GM18511 (cell line): Measurements from ENCODE around the gene SOX3.

ENCODE experiments used
- ATAC-seq: cut with Tn5 transposase; IDR thresholded peaks from one replicate; pipeline ENCODE4 v1.9.1; 2021; ENCODE audit warnings: mild to moderate bottlenecking, moderate library complexity; ENCODE audit not compliant: unreplicated experiment

The SOX3 gene

DNA sequence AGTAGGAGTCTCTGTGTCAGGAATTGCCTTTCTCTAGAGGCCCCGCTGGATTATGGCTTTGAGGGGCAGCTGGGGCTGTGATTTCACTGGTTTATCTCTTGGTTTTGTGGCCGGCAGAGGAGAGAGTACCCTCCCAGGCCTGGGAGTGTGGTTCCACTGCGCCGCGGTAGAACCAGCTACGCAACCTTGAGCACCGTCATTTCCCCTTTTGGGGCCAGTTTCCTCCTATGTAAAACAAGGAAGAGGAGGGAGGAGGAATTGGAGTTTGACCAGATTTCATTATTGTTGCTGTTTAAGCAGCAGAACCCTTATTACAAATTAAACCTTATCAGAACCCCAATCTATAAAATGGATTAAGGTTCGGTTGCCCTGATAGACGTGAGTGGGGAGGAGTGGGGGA, 4.4 kb downstream of the SOX3 start:
- ATAC-seq = no peak

DNA sequence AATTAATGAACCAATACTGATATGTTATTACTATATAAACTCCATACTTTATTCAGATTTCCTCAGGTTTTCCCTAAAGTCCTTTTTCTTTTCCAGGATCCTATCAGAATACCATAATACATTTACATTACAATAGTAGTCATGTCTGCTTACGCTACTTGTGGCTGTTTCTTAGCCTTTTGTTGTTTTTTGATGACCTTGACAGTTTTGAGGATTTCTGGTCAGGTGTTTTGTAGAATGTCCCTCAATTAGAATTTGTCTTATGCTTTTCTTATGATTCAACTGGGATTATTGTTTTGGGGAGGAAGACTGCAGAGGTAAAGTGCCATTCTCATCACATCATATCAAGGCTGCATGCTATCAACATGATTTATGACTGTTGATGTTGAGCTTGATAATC, 9.1 kb downstream of the SOX3 start:
- no peak for ATAC-seq

DNA sequence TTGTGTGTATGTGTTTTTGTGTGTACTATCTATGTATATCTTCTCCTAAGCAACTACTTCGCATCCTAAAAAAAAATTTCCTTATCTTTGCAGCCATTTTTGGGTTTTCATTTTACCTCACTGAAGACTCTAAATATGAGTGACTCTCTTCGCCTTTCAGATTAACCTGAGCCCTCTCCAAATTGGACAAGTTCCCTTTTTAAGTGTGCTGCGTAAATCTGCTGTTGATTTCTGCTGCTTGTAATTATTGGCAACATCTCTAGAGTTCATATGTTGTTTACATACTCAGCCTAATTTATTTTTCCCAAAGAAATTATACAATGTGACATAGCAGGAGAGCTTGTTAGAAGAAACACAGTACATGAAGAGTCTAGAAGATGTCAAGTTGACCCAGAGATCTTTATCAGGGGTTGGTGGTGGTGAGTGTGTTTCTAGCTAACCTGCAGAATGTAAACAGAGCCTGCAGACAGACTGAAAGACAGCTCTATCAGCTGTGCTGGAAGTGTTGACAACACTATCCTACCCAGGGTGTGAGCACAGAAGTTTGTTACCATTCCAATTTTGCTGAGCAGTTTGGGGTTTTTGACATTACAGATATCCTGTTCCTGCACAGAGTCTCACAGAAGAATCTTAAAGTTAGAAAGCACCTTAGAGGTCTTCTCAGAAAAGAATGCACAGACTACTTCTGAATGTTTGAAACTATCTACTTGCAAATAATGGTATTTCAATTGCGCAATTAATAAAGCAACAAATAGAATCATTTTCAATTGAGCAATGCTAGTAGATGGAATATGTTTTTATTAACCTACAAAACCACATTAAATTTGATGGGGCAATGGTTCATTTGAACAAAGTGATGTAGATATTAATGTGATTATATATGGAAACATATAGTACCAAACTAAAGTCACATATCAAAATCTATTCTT, 12.5 kb downstream of the SOX3 start:
- no peak for ATAC-seq

DNA sequence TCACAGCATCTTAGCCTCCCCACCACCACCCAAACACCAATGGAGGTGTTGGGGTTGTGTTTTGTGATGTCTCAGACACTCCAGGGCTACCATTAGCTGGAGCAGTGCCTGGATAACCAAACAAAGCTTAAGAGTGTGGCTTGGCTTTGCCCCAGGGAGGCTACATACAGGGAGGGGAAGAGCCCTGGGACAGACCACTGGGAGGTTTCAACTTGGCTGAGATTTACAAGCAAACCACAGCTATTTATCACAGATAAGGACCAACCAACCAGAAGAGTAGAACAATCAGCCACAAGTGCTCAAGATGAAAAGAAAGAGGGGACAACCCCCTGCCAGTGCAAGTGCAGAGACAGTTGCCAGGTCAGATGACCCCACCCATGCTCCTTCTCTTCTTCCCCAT, 24.1 kb downstream of the SOX3 start:
- ATAC-seq = no peak

DNA sequence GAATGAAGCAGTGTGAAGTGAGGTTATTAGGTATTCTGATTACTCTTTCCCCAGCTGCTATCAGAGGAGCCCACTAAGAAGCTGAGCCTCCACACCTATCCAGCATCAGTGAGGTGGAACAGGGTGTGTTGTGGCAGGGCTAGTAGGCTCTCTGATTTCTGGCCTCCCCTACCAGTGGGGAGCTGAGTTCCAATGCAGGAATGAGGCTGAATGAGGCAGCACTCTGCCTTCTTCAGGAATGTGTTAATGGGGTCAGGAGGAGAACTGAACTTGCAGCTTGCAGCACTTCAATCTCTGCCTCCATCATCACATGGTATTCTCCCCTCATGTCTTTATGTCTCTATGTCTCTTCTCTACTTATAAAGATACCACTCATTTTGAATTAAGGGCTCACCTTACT, 26.9 kb downstream of the SOX3 start:
- ATAC-seq = no peak

DNA sequence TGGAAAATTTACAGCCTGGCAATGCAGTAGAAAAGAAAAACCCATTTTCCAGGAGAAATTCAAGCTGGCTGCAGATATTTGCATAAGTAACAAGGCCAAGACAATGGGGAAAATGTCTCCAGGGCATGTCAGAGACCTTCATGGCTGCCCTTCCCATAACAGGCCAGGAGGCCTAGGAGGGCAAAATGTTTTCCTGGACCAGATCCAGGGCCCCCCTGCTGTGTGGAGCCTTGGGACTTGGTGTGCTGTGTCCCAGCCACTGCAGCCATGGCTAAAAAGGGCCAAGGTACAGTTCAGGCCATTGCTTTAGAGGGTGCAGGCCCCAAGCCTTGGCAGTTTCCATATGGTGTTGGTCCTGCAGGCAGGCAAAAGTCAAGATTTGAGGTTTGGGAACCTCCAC, 29.8 kb downstream of the SOX3 start:
- ATAC-seq = no peak

DNA sequence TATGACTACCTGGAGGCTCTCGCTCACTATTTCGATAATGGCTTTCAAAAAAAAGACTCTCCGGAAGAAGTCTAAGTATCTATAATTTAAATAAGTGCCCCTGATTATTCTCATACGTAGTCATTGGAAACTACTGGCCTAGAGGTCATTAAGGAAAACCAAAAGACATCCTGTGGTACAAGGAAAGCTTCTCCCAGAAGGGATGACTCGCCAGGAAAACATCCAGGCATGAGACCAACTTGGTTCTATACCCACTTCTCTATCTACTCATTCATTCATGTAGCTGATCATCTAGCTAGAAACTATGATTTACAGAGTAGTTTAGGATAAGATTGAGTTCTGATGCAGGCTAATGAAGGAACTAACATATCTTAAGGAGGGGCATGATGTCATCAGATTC, 37.7 kb downstream of the SOX3 start:
- no peak for ATAC-seq
